Activated T-helper 17 cell treated with anti-CD3 and anti-CD28 coated beads, Interleukin-2, amount 50 U/mL, for 72 hours (primary cell): ENCODE measurements around the gene PLPP4. TPM values are rescaled to one million over a fixed set of nuclear protein-coding genes. Genes with fewer than 3 reads are reported as not detected.

Experiments used
- ATAC-seq: fragments of 150-1000 bp; cut with Tn5 transposase; replicated peaks from 2 replicates; pipeline ENCODE4 v1.10.0; 2021; ENCODE audit warnings: mild to moderate bottlenecking, moderate library complexity
- H3K27ac Mint-ChIP-seq: one replicate; pipeline ENCODE4 v1.8.0; 2022; ENCODE audit warnings: mixed read lengths
- H3K27me3 Mint-ChIP-seq: one replicate; pipeline ENCODE4 v1.8.0; 2022; ENCODE audit warnings: mixed read lengths
- H3K36me3 Mint-ChIP-seq: one replicate; pipeline ENCODE4 v1.8.0; 2022; ENCODE audit warnings: low read depth, mild to moderate bottlenecking, mixed read lengths
- H3K4me1 Mint-ChIP-seq: one replicate; pipeline ENCODE4 v1.8.0; 2022; ENCODE audit warnings: mixed read lengths
- H3K4me3 Mint-ChIP-seq: one replicate; pipeline ENCODE4 v1.8.0; 2022; ENCODE audit warnings: mild to moderate bottlenecking, mixed read lengths
- H3K9me3 Mint-ChIP-seq: one replicate; pipeline ENCODE4 v1.8.0; 2022; ENCODE audit warnings: mixed read lengths
- total RNA-seq, 2 donors: library from RNA; stranded (reverse); gene quantifications; one replicate each; pipeline ENCODE4 v1.2.3, GENCODE V29; 2022

Gene PLPP4
- total RNA-seq, 2 donors from 2014 or later: not detected

DNA sequence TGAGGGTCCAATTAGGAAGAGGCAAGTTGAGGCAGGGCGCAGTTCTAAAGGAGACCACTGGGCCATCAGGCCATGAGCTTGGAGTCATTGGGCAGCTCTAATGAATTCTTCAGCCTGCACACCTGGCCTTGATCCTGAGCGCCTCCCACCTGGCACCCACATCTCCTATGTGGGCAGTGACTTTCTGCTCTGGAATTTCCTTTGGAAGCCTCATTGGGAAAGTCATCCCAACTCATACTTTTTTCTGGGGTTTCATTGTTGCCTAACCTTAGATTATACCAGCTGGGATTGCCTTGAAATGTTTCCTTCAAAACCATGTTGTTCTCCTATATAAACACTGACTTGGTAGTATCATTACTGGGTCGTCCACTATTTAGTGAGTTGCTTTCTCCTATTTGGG, 54.1 kb downstream of the PLPP4 start:
- H3K36me3 Mint-ChIP-seq: no peaks in the 10 kb centered on the region
- H3K4me3 Mint-ChIP-seq: no peak overlapping the region
- no peak for ATAC-seq
- H3K9me3 Mint-ChIP-seq: no peaks in the 10 kb centered on the region
- no peak overlapping the region for H3K27ac Mint-ChIP-seq
- no peaks in the 10 kb centered on the region for H3K27me3 Mint-ChIP-seq
- no peaks in the 10 kb centered on the region for H3K4me1 Mint-ChIP-seq

DNA sequence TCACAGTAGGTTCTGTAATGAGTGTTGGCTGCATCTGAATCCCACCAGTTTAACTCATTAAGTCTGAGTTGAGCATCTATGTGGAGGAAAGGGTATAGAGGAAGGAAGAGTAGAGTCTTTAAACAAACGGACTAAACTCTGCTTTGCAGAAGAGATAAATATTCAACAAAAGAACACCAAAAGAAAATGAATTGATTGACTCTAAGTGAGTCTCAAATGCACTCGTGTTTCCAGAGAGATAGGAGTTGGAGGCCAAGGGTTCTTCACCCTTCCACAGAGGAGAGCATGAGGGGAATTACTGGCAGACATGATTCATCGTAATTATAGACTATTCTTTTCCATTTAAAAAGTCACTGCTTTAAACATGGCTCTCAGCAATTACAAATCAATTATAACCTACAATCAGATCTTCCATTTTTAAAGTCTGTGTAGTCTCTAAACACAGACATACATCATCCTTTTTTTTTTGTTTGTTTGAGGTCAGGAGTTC, 56.3 kb downstream of the PLPP4 start:
- Mint-ChIP-seq H3K4me3 (no peak overlapping the region), H3K4me1 (no peaks in the 10 kb centered on the region), H3K27ac (no peak overlapping the region), H3K36me3 (no peaks in the 10 kb centered on the region), H3K9me3 (no peaks in the 10 kb centered on the region), H3K27me3 (no peaks in the 10 kb centered on the region)
- no peak for ATAC-seq

DNA sequence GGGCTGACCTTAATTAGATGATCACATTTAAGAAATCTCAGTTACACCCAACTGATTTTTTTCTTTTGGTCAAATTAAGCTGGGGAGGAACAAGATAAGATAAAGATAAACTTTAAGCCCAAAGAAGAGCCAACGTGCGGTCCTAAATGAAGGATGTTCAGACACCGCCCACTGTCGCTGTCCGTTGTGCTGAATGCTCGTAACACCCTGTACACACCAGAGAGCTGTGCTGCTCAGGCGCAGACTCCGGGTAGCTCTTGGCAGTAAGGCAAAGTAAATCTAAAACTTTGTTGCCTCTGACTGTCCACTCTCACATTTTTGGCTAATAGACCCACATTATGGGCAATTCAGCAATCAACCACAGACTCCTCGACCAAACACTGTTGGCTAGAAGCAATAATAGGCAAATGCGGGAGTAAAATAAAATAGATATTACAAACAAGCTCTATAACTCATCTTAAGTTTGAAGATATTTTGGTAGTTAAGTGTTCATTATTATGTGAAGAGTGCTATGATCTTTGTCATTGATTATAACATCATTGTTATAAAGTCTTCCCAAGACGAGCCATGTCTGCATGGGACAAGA, 57.1 kb downstream of the PLPP4 start:
- no peaks in the 10 kb centered on the region for H3K36me3 Mint-ChIP-seq
- no peaks in the 10 kb centered on the region for H3K4me1 Mint-ChIP-seq
- H3K27me3 Mint-ChIP-seq: no peaks in the 10 kb centered on the region
- no peaks in the 10 kb centered on the region for H3K9me3 Mint-ChIP-seq
- no peak for ATAC-seq
- no peak overlapping the region for H3K4me3 Mint-ChIP-seq
- H3K27ac Mint-ChIP-seq: no peak overlapping the region

DNA sequence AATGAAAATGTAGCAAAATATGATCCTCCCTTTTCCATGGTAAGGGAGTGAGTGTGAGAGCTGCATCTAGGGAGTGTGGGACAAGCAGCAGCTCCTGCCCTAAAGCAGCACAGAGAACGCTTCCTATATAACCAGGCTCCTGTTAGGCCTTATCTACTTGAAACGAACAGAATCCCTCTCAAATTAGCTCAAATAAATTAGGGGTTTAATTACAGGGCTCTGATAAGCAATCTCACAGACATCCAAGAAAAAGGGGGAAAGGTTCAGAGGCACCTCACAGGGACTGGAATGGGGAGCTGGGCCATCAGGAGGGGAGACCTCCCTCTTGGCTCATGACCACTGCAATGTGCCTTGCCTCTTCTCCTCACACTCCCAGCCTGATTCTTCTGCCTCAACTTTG, 57.9 kb downstream of the PLPP4 start:
- H3K4me1 Mint-ChIP-seq: no peaks in the 10 kb centered on the region
- no peak overlapping the region for H3K4me3 Mint-ChIP-seq
- H3K9me3 Mint-ChIP-seq: peaks cover under 1% of the 10 kb centered on the region
- no peaks in the 10 kb centered on the region for H3K36me3 Mint-ChIP-seq
- H3K27me3 Mint-ChIP-seq: no peaks in the 10 kb centered on the region
- no peak for ATAC-seq
- no peak overlapping the region for H3K27ac Mint-ChIP-seq

DNA sequence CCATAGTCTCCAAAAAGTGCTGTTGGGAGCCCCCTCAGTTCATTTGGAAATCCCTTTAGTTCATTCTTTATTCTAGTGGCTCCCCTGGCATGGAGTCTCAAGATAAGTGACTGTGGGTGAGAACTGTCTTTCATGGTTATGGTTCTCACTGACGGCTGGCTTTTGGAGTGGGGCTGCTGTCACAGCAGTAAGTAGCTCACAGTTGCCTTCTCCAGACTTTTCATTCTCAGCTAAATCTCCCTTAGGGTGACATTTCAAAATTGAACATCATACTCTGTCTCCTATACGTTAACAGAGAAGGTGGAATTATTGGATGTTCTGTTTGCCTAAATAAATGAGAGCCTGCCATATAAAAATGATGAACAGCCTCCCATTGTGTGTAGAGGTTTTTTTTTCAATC, 58.7 kb downstream of the PLPP4 start:
- no peaks in the 10 kb centered on the region for H3K4me1 Mint-ChIP-seq
- peaks cover 4% of the 10 kb centered on the region for H3K9me3 Mint-ChIP-seq
- no peak for ATAC-seq
- no peak overlapping the region for H3K4me3 Mint-ChIP-seq
- no peaks in the 10 kb centered on the region for H3K27me3 Mint-ChIP-seq
- H3K36me3 Mint-ChIP-seq: no peaks in the 10 kb centered on the region
- no peak overlapping the region for H3K27ac Mint-ChIP-seq

DNA sequence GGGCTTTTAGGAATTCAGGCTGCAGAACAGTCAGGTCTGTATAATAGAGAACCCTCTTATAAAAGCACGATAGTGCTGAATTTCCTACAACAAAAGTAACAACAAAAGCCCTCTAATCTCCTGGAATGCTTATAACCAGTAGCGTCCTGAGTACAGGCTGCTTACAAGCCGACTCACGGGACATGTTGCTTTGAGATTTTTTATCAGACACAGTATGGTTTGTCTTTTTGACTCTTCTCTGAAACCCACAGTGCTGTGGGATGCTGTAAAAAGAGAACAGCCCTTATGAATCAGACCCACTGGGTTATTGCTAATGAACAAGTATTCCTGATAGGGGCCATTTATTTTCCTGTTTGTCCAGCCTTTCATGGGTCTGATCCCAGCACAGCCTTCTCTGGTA, 59.4 kb downstream of the PLPP4 start:
- no peak for ATAC-seq
- no peaks in the 10 kb centered on the region for H3K4me1 Mint-ChIP-seq
- H3K4me3 Mint-ChIP-seq: no peak overlapping the region
- no peak overlapping the region for H3K27ac Mint-ChIP-seq
- H3K27me3 Mint-ChIP-seq: no peaks in the 10 kb centered on the region
- H3K36me3 Mint-ChIP-seq: no peaks in the 10 kb centered on the region
- peaks cover 4% of the 10 kb centered on the region for H3K9me3 Mint-ChIP-seq

DNA sequence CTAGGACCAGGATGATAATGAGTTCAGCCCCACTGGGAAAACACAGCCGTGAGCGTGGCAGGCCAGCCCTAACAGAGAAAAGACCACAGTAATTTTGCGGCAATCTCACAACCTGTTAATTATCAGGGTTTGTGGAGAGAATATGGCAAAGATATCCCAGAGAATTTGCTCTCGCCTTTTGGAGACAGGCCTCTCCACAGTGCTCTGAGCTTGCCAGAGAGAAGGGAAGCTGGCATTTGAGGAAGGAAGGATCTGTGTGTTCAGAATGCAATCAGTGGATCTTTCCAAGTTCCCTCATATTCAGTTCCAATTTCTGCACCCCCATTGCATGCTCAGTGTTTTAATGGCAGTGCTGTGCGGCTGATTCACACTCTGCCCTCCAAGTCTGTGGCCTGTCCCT, 60.2 kb downstream of the PLPP4 start:
- Mint-ChIP-seq H3K9me3 (peaks cover 4% of the 10 kb centered on the region), H3K4me3 (no peak overlapping the region), H3K4me1 (no peaks in the 10 kb centered on the region), H3K36me3 (no peaks in the 10 kb centered on the region), H3K27ac (no peak overlapping the region), H3K27me3 (no peaks in the 10 kb centered on the region)
- no peak for ATAC-seq

DNA sequence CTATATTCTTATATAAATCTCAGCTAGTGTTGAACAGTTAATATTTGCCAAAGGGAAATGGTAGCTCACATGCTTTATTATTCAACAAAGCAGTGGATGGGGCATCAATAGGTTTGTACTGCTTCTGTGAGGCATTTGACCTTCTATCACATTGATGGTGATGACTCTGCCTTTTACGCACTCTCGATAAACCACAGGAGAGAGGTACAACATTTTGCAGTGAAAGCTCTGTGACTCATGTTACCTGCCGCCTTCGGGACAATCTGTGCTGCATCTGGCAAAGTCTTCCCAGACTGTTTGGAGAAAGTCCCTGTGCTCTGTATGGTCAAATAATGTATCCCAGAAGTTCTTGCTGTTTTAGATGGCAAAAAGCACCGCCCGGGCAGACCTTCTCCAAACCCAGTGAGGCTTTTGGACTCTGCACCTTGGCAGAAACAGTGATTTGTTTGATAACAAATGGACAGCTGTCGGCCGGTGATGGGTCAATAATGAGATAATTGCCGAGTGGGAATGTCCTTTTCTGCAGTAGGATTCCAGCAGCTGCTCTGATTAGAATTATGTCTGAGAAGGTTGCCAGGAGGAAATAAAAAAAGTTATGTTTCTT, 61.0 kb downstream of the PLPP4 start:
- ATAC-seq: no peak

DNA sequence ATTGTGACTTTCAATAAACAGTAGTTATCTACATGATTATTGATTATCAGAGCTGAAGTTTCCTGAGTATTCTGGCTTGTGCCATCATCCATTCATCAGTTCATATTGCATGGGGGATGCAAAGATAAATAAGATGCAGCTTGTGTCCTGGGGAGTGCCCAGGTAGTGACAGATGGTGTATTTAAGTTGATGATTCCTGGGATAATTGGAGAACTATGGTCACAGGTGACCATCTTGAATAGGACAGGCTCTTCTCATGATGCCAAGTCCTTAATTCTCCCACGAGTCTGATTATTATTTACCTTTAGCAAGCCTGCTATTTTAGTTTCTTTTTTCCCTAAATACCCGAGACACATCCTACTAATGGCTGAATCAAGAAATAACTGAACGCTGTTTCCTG, 64.9 kb downstream of the PLPP4 start:
- ATAC-seq: no peak
- Mint-ChIP-seq H3K27ac (no peak overlapping the region), H3K4me3 (no peak overlapping the region), H3K36me3 (no peaks in the 10 kb centered on the region), H3K4me1 (no peaks in the 10 kb centered on the region), H3K9me3 (peaks cover 4% of the 10 kb centered on the region), H3K27me3 (no peaks in the 10 kb centered on the region)

More for the DNA sequence above, 61.0 kb downstream of the PLPP4 start:
- H3K27me3 Mint-ChIP-seq: no peaks in the 10 kb centered on the region
- peaks cover 4% of the 10 kb centered on the region for H3K9me3 Mint-ChIP-seq
- no peak overlapping the region for H3K27ac Mint-ChIP-seq
- H3K4me1 Mint-ChIP-seq: no peaks in the 10 kb centered on the region
- H3K4me3 Mint-ChIP-seq: no peak overlapping the region
- H3K36me3 Mint-ChIP-seq: no peaks in the 10 kb centered on the region

DNA sequence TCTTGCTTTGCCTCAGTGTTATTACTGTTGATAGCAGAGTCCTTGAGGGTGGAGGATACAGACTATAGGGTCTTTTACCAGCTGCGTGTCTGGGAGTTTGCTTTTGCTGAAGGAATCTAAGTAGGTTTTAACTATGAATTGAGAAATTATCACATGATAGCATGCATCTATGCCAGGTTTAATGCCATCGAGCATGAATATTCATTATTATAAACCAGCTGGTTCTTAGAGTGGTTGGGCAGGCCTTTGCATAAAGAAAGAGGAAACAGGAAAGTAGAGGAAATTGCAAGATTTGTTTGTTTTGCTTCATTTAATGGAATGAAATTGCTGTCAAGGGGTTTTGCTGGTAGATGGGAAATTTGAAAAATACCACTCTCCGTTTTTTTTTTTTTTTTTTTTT, 70.7 kb downstream of the PLPP4 start:
- no peaks in the 10 kb centered on the region for H3K27me3 Mint-ChIP-seq
- H3K9me3 Mint-ChIP-seq: no peaks in the 10 kb centered on the region
- H3K27ac Mint-ChIP-seq: no peak overlapping the region
- ATAC-seq: no peak
- H3K4me1 Mint-ChIP-seq: no peaks in the 10 kb centered on the region
- no peaks in the 10 kb centered on the region for H3K36me3 Mint-ChIP-seq
- no peak overlapping the region for H3K4me3 Mint-ChIP-seq

DNA sequence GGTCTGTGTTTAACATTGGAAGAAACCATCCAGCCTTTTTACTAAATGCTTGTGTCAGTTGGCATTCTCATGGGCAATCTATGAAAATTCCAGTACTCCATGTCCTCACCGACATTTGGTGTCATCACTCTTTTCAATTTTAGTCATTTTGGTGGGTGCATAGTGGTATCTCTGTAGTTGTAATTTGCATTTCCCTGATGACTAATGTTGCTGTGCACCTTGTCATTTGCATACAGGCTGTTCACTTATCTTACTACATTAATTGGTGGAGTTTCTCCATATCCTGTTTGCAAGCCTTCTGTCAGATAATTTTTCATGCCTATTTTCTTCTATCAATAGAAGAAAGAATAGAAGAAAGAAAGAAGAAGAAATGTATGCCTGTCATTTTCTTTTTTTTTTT, 73.7 kb downstream of the PLPP4 start:
- Mint-ChIP-seq H3K27me3 (peaks cover 4% of the 10 kb centered on the region), H3K4me1 (no peaks in the 10 kb centered on the region), H3K36me3 (no peaks in the 10 kb centered on the region), H3K27ac (no peak overlapping the region), H3K9me3 (peaks cover 7% of the 10 kb centered on the region), H3K4me3 (no peak overlapping the region)
- ATAC-seq: no peak

DNA sequence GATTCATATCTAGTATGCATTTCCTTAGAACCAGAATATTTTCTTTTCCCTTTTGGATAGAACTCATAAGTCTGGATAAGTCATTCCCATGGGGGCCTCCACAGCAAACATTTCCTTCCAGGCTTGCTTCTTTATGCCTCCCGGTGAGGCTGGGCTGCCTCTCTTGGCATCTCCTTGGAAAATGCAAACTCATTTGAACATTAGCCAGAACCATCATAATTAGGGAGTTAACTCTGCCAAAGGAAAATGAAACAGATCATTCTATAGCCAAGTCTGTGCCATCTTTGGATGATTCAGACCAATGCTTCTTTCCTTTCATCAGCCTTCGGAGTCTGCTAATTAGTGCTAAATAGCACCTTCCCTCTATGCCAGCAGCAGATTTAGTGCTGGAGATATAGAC, 81.1 kb downstream of the PLPP4 start:
- Mint-ChIP-seq H3K36me3 (no peaks in the 10 kb centered on the region), H3K9me3 (peaks cover 7% of the 10 kb centered on the region), H3K27me3 (peaks cover 4% of the 10 kb centered on the region), H3K27ac (no peak overlapping the region), H3K4me3 (no peak overlapping the region), H3K4me1 (no peaks in the 10 kb centered on the region)
- no peak for ATAC-seq

DNA sequence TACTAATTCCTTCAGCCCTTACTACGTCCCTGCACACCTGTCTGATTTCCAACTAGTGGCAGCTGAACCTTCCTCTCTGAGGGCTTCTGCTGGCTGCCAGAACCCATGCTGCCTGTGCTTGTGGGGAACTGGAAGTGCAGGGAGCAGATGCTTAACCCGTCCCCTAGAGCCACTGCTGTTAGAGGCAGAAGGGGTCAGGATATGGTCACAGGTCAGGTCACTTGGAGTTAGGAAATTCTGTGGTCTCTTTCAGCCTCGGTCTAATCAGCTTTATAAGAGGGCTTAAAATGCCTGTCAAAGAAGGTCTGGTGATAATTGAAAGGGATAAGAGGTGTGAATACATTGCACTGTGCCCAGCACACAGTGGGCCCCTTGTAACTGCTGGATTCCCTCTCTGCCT, 82.0 kb downstream of the PLPP4 start:
- H3K27me3 Mint-ChIP-seq: peaks cover 4% of the 10 kb centered on the region
- H3K4me1 Mint-ChIP-seq: no peaks in the 10 kb centered on the region
- H3K36me3 Mint-ChIP-seq: no peaks in the 10 kb centered on the region
- no peak for ATAC-seq
- no peak overlapping the region for H3K4me3 Mint-ChIP-seq
- H3K27ac Mint-ChIP-seq: no peak overlapping the region
- H3K9me3 Mint-ChIP-seq: peaks cover 7% of the 10 kb centered on the region

DNA sequence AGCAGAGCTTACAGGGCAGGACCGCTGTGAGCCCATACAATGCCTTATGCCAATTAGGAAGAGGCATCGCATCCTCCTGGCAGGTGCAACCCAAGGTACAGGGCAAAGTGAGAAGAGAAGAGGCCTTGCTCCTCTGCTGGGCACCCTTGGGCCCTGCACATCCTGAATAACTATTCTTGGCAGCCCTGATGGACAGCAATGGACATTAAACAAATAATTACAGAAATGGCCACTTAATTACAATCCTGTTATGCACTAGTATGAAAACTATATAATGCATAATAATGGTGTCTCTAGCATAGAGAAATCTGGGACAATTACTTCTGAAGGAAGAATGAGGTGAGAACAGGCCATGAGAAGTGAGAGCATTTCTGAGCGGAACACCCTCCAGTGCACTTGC, 83.5 kb downstream of the PLPP4 start:
- H3K36me3 Mint-ChIP-seq: no peaks in the 10 kb centered on the region
- H3K4me3 Mint-ChIP-seq: no peak overlapping the region
- H3K27ac Mint-ChIP-seq: no peak overlapping the region
- H3K9me3 Mint-ChIP-seq: no peaks in the 10 kb centered on the region
- no peak for ATAC-seq
- H3K4me1 Mint-ChIP-seq: no peaks in the 10 kb centered on the region
- no peaks in the 10 kb centered on the region for H3K27me3 Mint-ChIP-seq

DNA sequence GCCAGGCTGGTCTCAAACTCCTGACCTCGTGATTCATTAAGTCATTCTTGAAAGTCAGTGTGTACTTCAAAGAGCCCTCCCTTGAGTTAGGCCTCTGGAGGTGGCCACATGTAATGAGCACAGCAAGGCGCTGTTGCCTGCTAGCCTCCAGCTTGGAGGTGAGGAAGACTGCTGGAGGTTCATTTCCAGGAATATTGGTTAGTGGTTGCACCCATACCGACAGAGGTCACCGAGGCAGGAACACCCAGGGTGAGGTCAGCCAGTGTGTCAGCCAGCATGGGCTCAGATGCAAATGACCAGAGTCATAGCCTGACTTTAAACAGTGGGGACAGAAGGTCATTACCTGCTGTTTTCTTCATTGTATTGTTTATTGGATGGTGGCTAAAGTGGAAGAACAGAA, 85.0 kb downstream of the PLPP4 start:
- ATAC-seq: no peak
- H3K36me3 Mint-ChIP-seq: no peaks in the 10 kb centered on the region
- no peak overlapping the region for H3K4me3 Mint-ChIP-seq
- no peaks in the 10 kb centered on the region for H3K4me1 Mint-ChIP-seq
- no peaks in the 10 kb centered on the region for H3K9me3 Mint-ChIP-seq
- H3K27me3 Mint-ChIP-seq: no peaks in the 10 kb centered on the region
- H3K27ac Mint-ChIP-seq: no peak overlapping the region

DNA sequence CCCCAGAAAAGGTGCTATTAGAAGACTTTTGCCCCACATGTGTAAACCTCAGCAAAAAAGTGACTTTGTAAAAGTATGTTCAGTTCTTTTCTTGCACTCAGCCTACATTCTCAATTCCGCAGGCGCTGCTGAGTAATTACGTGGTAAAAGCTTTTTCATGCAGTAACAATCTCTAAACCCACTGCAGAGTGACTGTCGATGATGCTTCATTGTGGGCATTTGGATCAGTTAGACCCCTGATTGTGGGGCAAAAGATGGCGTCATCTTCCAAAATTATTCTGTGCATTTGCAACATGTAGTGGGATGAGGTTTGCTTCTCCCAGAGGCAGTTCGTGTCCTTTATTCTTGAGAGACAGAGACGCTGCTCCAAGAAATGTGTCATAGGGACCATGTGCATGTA, 85.6 kb downstream of the PLPP4 start:
- H3K36me3 Mint-ChIP-seq: no peaks in the 10 kb centered on the region
- H3K4me1 Mint-ChIP-seq: no peaks in the 10 kb centered on the region
- H3K4me3 Mint-ChIP-seq: no peak overlapping the region
- no peak for ATAC-seq
- no peaks in the 10 kb centered on the region for H3K27me3 Mint-ChIP-seq
- no peaks in the 10 kb centered on the region for H3K9me3 Mint-ChIP-seq
- H3K27ac Mint-ChIP-seq: no peak overlapping the region
